Nephron progenitor cell (in vitro differentiated cells): ENCODE results near the gene PUM1.

Experiments used
- DNase-seq: peaks from one replicate; pipeline ENCODE4 v3.0.0; 2021
- H3K27ac Mint-ChIP-seq: 2 replicates; pipeline ENCODE4 v1.8.0; 2021; ENCODE audit warnings: mild to moderate bottlenecking, moderate library complexity, mixed read lengths
- H3K27me3 Mint-ChIP-seq: 2 replicates; pipeline ENCODE4 v1.8.0; 2021; ENCODE audit warnings: mild to moderate bottlenecking, low read depth, mixed read lengths; ENCODE audit not compliant: poor library complexity
- H3K36me3 Mint-ChIP-seq: 2 replicates; pipeline ENCODE4 v1.8.0; 2021; ENCODE audit warnings: low read depth, mixed read lengths
- H3K4me1 Mint-ChIP-seq: 2 replicates; pipeline ENCODE4 v1.8.0; 2021; ENCODE audit warnings: mixed read lengths
- H3K4me3 Mint-ChIP-seq: 2 replicates; pipeline ENCODE4 v1.8.0; 2021; ENCODE audit warnings: mild to moderate bottlenecking, moderate library complexity, mixed read lengths
- H3K9me3 Mint-ChIP-seq: 2 replicates; pipeline ENCODE4 v1.8.0; 2021; ENCODE audit warnings: mild to moderate bottlenecking, moderate library complexity, mixed read lengths
- CTCF ChIP-seq: fragments of 200-600 bp; sonication (generic); IDR thresholded peaks from 2 replicates; pipeline ENCODE4 v1.5.0; 2021; ENCODE audit warnings: antibody characterized with exemption

Gene PUM1

GRCh38 chr1:30971496-30971895 is 94.0 kb downstream of the PUM1 start:
- Mint-ChIP-seq H3K27ac (peak overlapping the region; percentile 23), H3K9me3 (no peaks in the 10 kb centered on the region), H3K27me3 (no peaks in the 10 kb centered on the region), H3K36me3 (peaks cover 86% of the 10 kb centered on the region), H3K4me3 (no peak overlapping the region), H3K4me1 (peaks cover 10% of the 10 kb centered on the region)
- TF ChIP-seq CTCF, result no peak
- DNase-seq, result no peak

- Mint-ChIP-seq H3K4me3 (no peak overlapping the region), H3K9me3 (no peaks in the 10 kb centered on the region), H3K36me3 (peaks cover 92% of the 10 kb centered on the region), H3K27ac (no peak overlapping the region), H3K4me1 (peaks cover 8% of the 10 kb centered on the region), H3K27me3 (no peaks in the 10 kb centered on the region)
- no peak for TF ChIP-seq CTCF
- no peak for DNase-seq
These were observed 95.6 kb downstream of the PUM1 start for GRCh38 chr1:30969903-30970302.

- H3K4me1 Mint-ChIP-seq, result peaks cover 5% of the 10 kb centered on the region
- no peak for DNase-seq
- H3K27me3 Mint-ChIP-seq, result no peaks in the 10 kb centered on the region
- TF ChIP-seq CTCF, result no peak
- peak overlapping the region; percentile 83 for H3K27ac Mint-ChIP-seq
- no peak overlapping the region for H3K4me3 Mint-ChIP-seq
- peaks cover 90% of the 10 kb centered on the region for H3K36me3 Mint-ChIP-seq
- H3K9me3 Mint-ChIP-seq, result no peaks in the 10 kb centered on the region
These were observed 97.1 kb downstream of the PUM1 start for GRCh38 chr1:30968220-30968971.

GRCh38 chr1:30966690-30967369 is 98.7 kb downstream of the PUM1 start:
- H3K27ac Mint-ChIP-seq, result peak overlapping the region; percentile 92
- DNase-seq, result no peak
- H3K9me3 Mint-ChIP-seq, result no peaks in the 10 kb centered on the region
- H3K4me1 Mint-ChIP-seq, result peaks cover 5% of the 10 kb centered on the region
- no peak for TF ChIP-seq CTCF
- H3K27me3 Mint-ChIP-seq, result no peaks in the 10 kb centered on the region
- H3K36me3 Mint-ChIP-seq, result peaks cover 96% of the 10 kb centered on the region
- H3K4me3 Mint-ChIP-seq, result no peak overlapping the region

- Mint-ChIP-seq H3K9me3 (no peaks in the 10 kb centered on the region), H3K27ac (no peak overlapping the region), H3K27me3 (no peaks in the 10 kb centered on the region), H3K36me3 (peaks cover 95% of the 10 kb centered on the region), H3K4me1 (peaks cover 5% of the 10 kb centered on the region), H3K4me3 (no peak overlapping the region)
- no peak for DNase-seq
- no peak for TF ChIP-seq CTCF
These were observed 99.5 kb downstream of the PUM1 start for GRCh38 chr1:30965924-30966599.
